Testis (tissue), 3 donors: ENCODE data around the gene MBP. TPM values are rescaled to one million over a fixed set of nuclear protein-coding genes. Genes with fewer than 3 reads are reported as not detected.
"Not testable (repeated sequence)": the region's sequence is repeated elsewhere in the genome, so short reads cannot be mapped to it uniquely, and the experiment has no call there.

Experiments used
- DNase-seq: peaks from one replicate; pipeline ENCODE4 v3.0.0-alpha.2; 2019
- H3K27ac ChIP-seq, 2 donors: fragments of 200-600 bp; sonication (generic); one replicate each; pipeline ENCODE4 v1.5.1; 2019
- H3K27me3 ChIP-seq: fragments of 200-600 bp; sonication (generic); one replicate; pipeline ENCODE4 v1.5.1; 2019
- H3K36me3 ChIP-seq: fragments of 200-600 bp; sonication (generic); one replicate; pipeline ENCODE4 v1.5.1; 2017; ENCODE audit warnings: low read depth; ENCODE audit errors: missing control alignments
- H3K4me1 ChIP-seq: fragments of 200-600 bp; sonication (generic); one replicate; pipeline ENCODE4 v1.5.1; 2019
- H3K4me3 ChIP-seq, 2 donors: fragments of 200-600 bp; sonication (generic); one replicate each; pipeline ENCODE4 v1.5.1; 2017 to 2019
- H3K9me3 ChIP-seq: fragments of 200-600 bp; sonication (generic); one replicate; pipeline ENCODE4 v1.5.1; 2017
- POLR2A ChIP-seq: fragments of 450-650 bp; IDR thresholded peaks from one replicate; pipeline ENCODE4 v1.6.1; 2017; ENCODE audit warnings: antibody characterized with exemption, mild to moderate bottlenecking, moderate library complexity
- WGBS, 2 donors: methylation state at CpG; one replicate each; pipeline ENCODE4 v1.1.5; 2018; 5-methylcytosine and 5-hydroxymethylcytosine counted together
- intact Hi-C: fragments of 100-400 bp; cut with DNase I; formaldehyde crosslinking; loops from one replicate; pipeline ENCODE4 v1.15.1; 2023; ENCODE audit warnings: low total_unique reads
- polyA plus RNA-seq: library from polyadenylated mRNA; stranded (reverse); fragments of 350-450 nt; fragmentation: Illumina TruSeq; extraction: RNeasy Lipid Tissue Mini Kit (QIAGEN cat#74804); gene quantifications from one replicate; pipeline ENCODE4 v1.2.3, GENCODE V29; 2014; ENCODE audit warnings: low read depth, low replicate concordance; ENCODE audit not compliant: insufficient read depth
- total RNA-seq, 2 donors: library from RNA; depleted of rRNA; stranded (reverse); fragments of >200 nt; gene quantifications; one replicate each; pipeline ENCODE4 v1.2.3, GENCODE V29; 2016
- TF ChIP-seq, protein P1 (sequence below), 3 experiments: fragments of 450-650 bp in 2 of 3; fragments of 200-600 bp in 1 of 3; sonication (generic) in 1 of 3; IDR thresholded peaks; one replicate each; pipeline ENCODE4 v1.5.1; 2016 to 2019; ENCODE audit warnings: antibody characterized with exemption in 3 of 3, mild to moderate bottlenecking in 2 of 3, moderate library complexity in 1 of 3

MBP gene
- total and polyA plus RNA-seq, 3 donors from 2014 or later, result 15.4 to 20.3 (median 16.7) TPM

DNA sequence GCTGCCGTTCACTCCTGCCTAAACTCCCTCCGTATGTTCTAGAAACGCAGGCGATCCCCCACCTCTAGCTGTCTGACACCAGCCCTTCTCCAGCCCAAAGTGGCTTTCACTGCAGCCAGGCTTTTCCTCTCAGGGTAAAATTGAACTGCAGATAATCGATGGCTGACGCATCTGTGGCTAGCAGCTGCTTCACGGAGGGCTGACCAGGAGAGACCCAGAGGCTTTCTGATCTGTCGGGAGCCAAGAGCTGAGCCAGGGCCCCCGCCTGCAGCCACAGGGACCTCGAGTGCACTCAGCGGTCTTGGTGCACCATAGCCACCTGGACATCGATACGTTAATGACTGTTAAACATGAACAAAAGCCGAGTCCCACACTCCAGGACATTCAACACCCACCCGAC lies 107.5 kb downstream of the MBP start:
- Histone ChIP-seq H3K27me3 (no peaks in the 10 kb centered on the region), H3K4me1 (no peaks in the 10 kb centered on the region), H3K9me3 (no peaks in the 10 kb centered on the region), H3K36me3 (no peaks in the 10 kb centered on the region), H3K4me3 (no peak overlapping the region), H3K27ac (no peak overlapping the region)
- intact Hi-C loops, result no loop called here
- 77 to 90% methylated on average over 15 of the region's 15 CpGs for WGBS, 2 donors
- TF ChIP-seq, protein P1, sequence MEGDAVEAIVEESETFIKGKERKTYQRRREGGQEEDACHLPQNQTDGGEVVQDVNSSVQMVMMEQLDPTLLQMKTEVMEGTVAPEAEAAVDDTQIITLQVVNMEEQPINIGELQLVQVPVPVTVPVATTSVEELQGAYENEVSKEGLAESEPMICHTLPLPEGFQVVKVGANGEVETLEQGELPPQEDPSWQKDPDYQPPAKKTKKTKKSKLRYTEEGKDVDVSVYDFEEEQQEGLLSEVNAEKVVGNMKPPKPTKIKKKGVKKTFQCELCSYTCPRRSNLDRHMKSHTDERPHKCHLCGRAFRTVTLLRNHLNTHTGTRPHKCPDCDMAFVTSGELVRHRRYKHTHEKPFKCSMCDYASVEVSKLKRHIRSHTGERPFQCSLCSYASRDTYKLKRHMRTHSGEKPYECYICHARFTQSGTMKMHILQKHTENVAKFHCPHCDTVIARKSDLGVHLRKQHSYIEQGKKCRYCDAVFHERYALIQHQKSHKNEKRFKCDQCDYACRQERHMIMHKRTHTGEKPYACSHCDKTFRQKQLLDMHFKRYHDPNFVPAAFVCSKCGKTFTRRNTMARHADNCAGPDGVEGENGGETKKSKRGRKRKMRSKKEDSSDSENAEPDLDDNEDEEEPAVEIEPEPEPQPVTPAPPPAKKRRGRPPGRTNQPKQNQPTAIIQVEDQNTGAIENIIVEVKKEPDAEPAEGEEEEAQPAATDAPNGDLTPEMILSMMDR (IDR thresholded peaks at IDR 0.05), result no peak
- no peak for TF ChIP-seq POLR2A
- DNase-seq, result no peak

DNA sequence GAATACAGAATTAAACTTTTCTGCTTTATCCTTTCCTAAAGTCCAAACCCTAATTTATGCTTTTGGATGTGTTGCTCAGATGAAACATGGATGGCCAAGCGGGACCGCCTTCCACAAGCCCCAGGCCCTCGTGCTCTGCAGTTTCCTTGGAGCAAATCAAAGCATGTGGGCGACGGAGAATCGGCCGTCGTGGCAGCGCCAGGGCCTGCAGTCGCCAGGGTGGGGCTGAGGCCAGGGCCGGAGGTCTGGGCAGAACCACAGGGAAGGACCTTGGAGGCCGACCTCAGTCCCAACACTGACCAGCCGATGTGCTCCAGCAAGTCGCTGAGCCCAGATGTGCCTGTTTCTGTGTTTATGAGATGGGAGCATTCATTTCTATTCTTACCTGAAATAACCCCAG lies 108.1 kb downstream of the MBP start:
- Histone ChIP-seq H3K27me3 (no peaks in the 10 kb centered on the region), H3K4me3 (no peak overlapping the region), H3K36me3 (no peaks in the 10 kb centered on the region), H3K4me1 (no peaks in the 10 kb centered on the region), H3K9me3 (no peaks in the 10 kb centered on the region), H3K27ac (no peak overlapping the region)
- DNase-seq, result no peak
- TF ChIP-seq, protein P1 (IDR thresholded peaks at IDR 0.05), result no peak
- WGBS, 2 donors, result 89 to 97% methylated on average over 14 of the region's 14 CpGs
- intact Hi-C loops, result no loop called here

DNA sequence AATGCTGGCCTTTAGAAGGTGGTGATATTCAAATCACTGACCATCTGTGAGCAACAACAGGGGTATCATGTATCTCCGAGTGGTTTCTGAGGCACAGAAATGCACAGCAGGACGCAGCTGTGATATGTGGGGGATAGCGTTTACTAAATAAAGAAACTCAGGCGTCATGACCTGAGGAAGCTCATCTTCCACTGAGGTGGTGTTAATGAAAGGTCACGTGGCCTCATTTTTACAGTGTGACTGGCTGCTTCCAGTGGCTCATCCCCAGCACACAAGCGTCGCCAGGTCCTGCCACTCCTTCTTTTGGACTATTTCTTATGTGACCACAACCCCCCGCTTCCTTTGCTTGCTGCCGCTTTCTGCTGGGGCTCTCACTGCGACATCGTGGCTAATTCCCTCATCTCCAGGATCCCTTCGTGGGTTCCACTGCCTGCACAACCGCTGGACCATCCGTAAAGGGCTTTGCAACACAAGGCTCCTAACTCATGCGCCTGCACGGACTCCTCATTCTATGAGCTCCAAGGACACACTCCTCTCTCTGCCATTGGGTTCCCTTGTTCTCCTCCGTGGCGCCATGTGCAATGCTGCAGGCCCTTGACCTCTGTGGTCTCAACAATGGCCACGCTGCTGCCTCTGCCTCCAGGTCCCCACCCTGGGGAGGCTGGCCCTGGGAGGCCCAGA lies 109.3 kb downstream of the MBP start:
- Histone ChIP-seq H3K27ac (no peak overlapping the region), H3K36me3 (no peaks in the 10 kb centered on the region), H3K9me3 (no peaks in the 10 kb centered on the region), H3K4me1 (no peaks in the 10 kb centered on the region), H3K27me3 (no peaks in the 10 kb centered on the region), H3K4me3 (no peak overlapping the region)
- DNase-seq, result no peak
- WGBS, 2 donors, result 72 to 88% methylated on average over 19 of the region's 19 CpGs
- no peak for TF ChIP-seq POLR2A
- TF ChIP-seq, protein P1 (IDR thresholded peaks at IDR 0.05), result no peak
- intact Hi-C loops, result no loop called here

DNA sequence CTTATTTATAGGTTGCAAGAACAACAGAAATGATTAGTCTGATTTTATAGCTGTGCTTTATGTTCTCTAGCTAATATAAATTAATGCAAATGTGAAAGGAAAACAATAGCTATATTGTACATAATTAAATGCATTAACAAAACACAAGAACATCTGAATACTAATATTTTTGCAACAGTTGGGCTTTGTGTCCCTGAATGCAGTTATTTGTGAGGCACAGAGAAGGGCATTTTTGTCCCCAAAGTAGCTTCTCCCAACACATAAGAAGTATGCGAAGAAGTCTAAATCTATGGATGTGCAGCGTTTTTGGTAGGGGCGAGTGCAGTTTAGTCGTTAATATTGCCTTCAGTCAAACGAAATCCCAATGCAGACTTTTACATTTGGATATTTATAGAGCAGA lies 110.0 kb downstream of the MBP start:
- TF ChIP-seq POLR2A, result no peak
- TF ChIP-seq, protein P1 (IDR thresholded peaks at IDR 0.05), result no peak
- no peak overlapping the region for H3K4me3 ChIP-seq
- intact Hi-C loops, result no loop called here
- H3K4me1 ChIP-seq, result no peaks in the 10 kb centered on the region
- no peak overlapping the region for H3K27ac ChIP-seq
- no peaks in the 10 kb centered on the region for H3K27me3 ChIP-seq
- no peaks in the 10 kb centered on the region for H3K36me3 ChIP-seq
- WGBS, 2 donors, result 83% methylated on average over 5 of the region's 5 CpGs
- no peaks in the 10 kb centered on the region for H3K9me3 ChIP-seq
- no peak for DNase-seq

DNA sequence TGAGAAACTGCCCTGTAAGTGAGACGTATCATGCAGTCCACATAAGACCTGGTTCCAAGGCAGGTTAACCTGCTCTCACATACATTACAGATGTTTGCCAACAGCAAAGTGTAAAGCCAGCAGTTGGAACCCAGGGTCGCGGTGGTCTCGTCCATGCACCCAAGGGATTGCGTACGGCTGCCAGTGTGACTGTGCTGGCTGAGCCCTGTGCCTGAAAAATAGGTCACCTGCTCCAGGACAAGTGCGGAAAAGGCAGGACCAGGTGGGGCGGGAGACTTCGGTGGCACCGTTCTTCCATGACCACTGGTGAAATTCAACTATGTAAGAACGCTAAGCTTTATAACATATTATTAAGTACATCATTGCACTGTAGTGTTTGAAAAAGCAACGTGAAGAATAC lies 110.5 kb downstream of the MBP start:
- Histone ChIP-seq H3K9me3 (no peaks in the 10 kb centered on the region), H3K27ac (no peak overlapping the region), H3K4me1 (no peaks in the 10 kb centered on the region), H3K4me3 (no peak overlapping the region), H3K27me3 (no peaks in the 10 kb centered on the region), H3K36me3 (no peaks in the 10 kb centered on the region)
- 94 to 95% methylated on average over 12 of the region's 12 CpGs for WGBS, 2 donors
- intact Hi-C loops, result no loop called here
- DNase-seq, result no peak
- TF ChIP-seq, protein P1 (IDR thresholded peaks at IDR 0.05), result no peak
- TF ChIP-seq POLR2A, result no peak

DNA sequence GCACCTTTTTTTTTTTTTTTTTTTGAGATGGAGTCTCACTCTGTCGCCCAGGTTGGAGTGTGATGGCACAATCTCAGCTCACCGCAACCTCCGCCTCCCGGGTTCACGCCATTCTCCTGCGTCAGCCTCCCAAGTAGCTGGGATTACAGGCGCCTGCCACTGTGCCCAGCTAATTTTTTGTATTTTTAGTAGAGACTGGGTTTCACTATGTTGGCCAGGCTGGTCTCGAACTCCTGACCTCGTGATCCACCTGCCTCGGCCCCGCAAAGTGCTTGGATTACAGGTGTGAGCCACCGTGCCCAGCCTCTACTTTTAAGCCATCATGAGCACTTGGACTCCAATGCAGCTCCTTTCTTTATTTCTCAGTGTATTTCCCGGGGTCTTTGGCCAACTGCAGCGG lies 111.1 kb downstream of the MBP start:
- H3K9me3 ChIP-seq, DNase-seq, H3K27ac ChIP-seq, H3K36me3 ChIP-seq, H3K27me3 ChIP-seq, H3K4me3 ChIP-seq, intact Hi-C loops, H3K4me1 ChIP-seq: not testable (repeated sequence)
- WGBS, 2 donors, result 87 to 97% methylated on average over 14 of the region's 14 CpGs
